ENCODE measurements around the gene DHRS13. TPM values are rescaled to one million over a fixed set of nuclear protein-coding genes. Genes with fewer than 3 reads are reported as not detected.

Gene DHRS13
- total RNA-seq, 1 experiment from 2014 or later, result 28.5 TPM

DNA sequence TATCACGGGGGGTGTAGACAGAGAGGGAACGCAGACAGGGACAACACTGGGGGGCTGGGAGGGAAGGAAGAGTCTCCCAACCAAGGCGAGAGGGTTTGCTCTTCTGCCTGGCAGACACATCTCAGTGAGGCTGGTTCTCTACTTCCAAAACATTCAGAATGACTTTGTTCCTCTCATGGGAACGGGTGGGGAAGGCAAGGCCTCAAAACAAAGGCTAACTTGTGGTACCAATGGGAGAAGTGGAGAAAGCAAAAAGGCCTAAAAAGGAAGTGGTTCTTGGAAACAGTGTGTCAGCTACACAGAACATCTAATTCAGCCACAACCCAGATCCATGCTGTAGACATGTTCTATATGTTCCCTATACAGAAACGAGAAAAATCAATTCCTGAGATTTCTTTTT lies 12.9 kb downstream of the DHRS13 start:
- Mint-ChIP-seq H3K27ac (no peak overlapping the region), H3K27me3 (ENCODE audit: low read depth) (no peaks in the 10 kb centered on the region), H3K4me1 (peaks cover 8% of the 10 kb centered on the region), H3K4me3 (no peak overlapping the region), H3K36me3 (peaks cover 8% of the 10 kb centered on the region), H3K9me3 (no peaks in the 10 kb centered on the region)
- ChIA-PET CTCF (interaction anchor here (1.4 kb wide), 1 partner anchor 227 kb away, joined by 8 read pairs; no protein-coding TSS in a partner anchor), POLR2A (interaction anchor here (0.7 kb wide), 1 partner anchor 15 kb away, joined by 4 read pairs; no protein-coding TSS in a partner anchor)
- DNase-seq (ENCODE audit: low spot score) (no peak), ATAC-seq (no peak)
- TF ChIP-seq NFATC4 (CRISPR knock-in tag; IDR thresholded peaks at IDR 0.05), result no peak
- TF ChIP-seq, protein P1, sequence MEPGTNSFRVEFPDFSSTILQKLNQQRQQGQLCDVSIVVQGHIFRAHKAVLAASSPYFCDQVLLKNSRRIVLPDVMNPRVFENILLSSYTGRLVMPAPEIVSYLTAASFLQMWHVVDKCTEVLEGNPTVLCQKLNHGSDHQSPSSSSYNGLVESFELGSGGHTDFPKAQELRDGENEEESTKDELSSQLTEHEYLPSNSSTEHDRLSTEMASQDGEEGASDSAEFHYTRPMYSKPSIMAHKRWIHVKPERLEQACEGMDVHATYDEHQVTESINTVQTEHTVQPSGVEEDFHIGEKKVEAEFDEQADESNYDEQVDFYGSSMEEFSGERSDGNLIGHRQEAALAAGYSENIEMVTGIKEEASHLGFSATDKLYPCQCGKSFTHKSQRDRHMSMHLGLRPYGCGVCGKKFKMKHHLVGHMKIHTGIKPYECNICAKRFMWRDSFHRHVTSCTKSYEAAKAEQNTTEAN (CRISPR knock-in tag; IDR thresholded peaks at IDR 0.05), result no peak
- TF ChIP-seq, protein P2, sequence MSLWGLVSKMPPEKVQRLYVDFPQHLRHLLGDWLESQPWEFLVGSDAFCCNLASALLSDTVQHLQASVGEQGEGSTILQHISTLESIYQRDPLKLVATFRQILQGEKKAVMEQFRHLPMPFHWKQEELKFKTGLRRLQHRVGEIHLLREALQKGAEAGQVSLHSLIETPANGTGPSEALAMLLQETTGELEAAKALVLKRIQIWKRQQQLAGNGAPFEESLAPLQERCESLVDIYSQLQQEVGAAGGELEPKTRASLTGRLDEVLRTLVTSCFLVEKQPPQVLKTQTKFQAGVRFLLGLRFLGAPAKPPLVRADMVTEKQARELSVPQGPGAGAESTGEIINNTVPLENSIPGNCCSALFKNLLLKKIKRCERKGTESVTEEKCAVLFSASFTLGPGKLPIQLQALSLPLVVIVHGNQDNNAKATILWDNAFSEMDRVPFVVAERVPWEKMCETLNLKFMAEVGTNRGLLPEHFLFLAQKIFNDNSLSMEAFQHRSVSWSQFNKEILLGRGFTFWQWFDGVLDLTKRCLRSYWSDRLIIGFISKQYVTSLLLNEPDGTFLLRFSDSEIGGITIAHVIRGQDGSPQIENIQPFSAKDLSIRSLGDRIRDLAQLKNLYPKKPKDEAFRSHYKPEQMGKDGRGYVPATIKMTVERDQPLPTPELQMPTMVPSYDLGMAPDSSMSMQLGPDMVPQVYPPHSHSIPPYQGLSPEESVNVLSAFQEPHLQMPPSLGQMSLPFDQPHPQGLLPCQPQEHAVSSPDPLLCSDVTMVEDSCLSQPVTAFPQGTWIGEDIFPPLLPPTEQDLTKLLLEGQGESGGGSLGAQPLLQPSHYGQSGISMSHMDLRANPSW (CRISPR knock-in tag; conservative IDR thresholded peaks at IDR 0.05; ENCODE audit: low read depth), result no peak
- TF ChIP-seq EMX1 (CRISPR knock-in tag; IDR thresholded peaks at IDR 0.05), result no peak
- TF ChIP-seq KAT7 (CRISPR knock-in tag; IDR thresholded peaks at IDR 0.05; ENCODE audit: borderline replicate concordance), result no peak
- TF ChIP-seq, protein P3, sequence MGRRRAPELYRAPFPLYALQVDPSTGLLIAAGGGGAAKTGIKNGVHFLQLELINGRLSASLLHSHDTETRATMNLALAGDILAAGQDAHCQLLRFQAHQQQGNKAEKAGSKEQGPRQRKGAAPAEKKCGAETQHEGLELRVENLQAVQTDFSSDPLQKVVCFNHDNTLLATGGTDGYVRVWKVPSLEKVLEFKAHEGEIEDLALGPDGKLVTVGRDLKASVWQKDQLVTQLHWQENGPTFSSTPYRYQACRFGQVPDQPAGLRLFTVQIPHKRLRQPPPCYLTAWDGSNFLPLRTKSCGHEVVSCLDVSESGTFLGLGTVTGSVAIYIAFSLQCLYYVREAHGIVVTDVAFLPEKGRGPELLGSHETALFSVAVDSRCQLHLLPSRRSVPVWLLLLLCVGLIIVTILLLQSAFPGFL (CRISPR knock-in tag; IDR thresholded peaks at IDR 0.05; ENCODE audit: borderline replicate concordance), result no peak
- TF ChIP-seq, protein P4, sequence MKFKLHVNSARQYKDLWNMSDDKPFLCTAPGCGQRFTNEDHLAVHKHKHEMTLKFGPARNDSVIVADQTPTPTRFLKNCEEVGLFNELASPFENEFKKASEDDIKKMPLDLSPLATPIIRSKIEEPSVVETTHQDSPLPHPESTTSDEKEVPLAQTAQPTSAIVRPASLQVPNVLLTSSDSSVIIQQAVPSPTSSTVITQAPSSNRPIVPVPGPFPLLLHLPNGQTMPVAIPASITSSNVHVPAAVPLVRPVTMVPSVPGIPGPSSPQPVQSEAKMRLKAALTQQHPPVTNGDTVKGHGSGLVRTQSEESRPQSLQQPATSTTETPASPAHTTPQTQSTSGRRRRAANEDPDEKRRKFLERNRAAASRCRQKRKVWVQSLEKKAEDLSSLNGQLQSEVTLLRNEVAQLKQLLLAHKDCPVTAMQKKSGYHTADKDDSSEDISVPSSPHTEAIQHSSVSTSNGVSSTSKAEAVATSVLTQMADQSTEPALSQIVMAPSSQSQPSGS (CRISPR knock-in tag; IDR thresholded peaks at IDR 0.05; ENCODE audit: borderline replicate concordance, low read depth), result no peak
- TF ChIP-seq, protein P5, sequence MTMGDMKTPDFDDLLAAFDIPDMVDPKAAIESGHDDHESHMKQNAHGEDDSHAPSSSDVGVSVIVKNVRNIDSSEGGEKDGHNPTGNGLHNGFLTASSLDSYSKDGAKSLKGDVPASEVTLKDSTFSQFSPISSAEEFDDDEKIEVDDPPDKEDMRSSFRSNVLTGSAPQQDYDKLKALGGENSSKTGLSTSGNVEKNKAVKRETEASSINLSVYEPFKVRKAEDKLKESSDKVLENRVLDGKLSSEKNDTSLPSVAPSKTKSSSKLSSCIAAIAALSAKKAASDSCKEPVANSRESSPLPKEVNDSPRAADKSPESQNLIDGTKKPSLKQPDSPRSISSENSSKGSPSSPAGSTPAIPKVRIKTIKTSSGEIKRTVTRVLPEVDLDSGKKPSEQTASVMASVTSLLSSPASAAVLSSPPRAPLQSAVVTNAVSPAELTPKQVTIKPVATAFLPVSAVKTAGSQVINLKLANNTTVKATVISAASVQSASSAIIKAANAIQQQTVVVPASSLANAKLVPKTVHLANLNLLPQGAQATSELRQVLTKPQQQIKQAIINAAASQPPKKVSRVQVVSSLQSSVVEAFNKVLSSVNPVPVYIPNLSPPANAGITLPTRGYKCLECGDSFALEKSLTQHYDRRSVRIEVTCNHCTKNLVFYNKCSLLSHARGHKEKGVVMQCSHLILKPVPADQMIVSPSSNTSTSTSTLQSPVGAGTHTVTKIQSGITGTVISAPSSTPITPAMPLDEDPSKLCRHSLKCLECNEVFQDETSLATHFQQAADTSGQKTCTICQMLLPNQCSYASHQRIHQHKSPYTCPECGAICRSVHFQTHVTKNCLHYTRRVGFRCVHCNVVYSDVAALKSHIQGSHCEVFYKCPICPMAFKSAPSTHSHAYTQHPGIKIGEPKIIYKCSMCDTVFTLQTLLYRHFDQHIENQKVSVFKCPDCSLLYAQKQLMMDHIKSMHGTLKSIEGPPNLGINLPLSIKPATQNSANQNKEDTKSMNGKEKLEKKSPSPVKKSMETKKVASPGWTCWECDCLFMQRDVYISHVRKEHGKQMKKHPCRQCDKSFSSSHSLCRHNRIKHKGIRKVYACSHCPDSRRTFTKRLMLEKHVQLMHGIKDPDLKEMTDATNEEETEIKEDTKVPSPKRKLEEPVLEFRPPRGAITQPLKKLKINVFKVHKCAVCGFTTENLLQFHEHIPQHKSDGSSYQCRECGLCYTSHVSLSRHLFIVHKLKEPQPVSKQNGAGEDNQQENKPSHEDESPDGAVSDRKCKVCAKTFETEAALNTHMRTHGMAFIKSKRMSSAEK (CRISPR knock-in tag; IDR thresholded peaks at IDR 0.05; ENCODE audit: borderline replicate concordance), result no peak
- TF ChIP-seq ZNF423 (CRISPR knock-in tag; IDR thresholded peaks at IDR 0.05), result no peak
- TF ChIP-seq ZNF416 (CRISPR knock-in tag; IDR thresholded peaks at IDR 0.05), result no peak

DNA sequence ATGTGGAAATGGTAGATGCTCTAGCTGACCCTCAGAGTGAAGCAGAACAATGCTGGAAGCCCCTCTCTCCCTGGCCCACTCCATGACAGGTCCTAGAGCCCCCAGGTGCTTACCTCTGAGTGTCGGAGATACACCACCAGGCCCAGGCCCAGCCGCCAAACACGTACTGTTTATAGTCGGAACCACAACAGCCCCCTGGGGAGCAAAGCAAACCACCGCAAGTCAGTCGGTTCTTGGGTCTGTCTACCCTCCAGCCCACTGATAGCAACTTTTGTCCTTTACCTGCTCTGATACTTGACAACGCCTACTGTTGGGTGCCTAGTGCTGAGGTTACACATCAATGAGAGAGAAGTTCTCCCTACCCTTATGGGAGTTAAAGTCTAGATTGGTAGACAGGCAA lies 14.0 kb downstream of the DHRS13 start:
- Mint-ChIP-seq H3K4me1 (peaks cover 13% of the 10 kb centered on the region), H3K27me3 (ENCODE audit: low read depth) (no peaks in the 10 kb centered on the region), H3K4me3 (no peak overlapping the region), H3K9me3 (no peaks in the 10 kb centered on the region), H3K36me3 (peaks cover 8% of the 10 kb centered on the region), H3K27ac (no peak overlapping the region)
- ChIA-PET POLR2A (interaction anchor here (0.6 kb wide), 1 partner anchor 1723 kb away, joined by 3 read pairs; no protein-coding TSS in a partner anchor), CTCF (interaction anchor here (1.0 kb wide), 1 partner anchor 13 kb away, joined by 3 read pairs; no protein-coding TSS in a partner anchor)
- DNase-seq (ENCODE audit: low spot score) (no peak), ATAC-seq (no peak)
- TF ChIP-seq, protein P6, sequence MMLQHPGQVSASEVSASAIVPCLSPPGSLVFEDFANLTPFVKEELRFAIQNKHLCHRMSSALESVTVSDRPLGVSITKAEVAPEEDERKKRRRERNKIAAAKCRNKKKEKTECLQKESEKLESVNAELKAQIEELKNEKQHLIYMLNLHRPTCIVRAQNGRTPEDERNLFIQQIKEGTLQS (CRISPR knock-in tag; conservative IDR thresholded peaks at IDR 0.05), result no peak
- no peak for TF ChIP-seq JUN (CRISPR knock-in tag; IDR thresholded peaks at IDR 0.05)
- no peak for TF ChIP-seq PRRX2 (CRISPR knock-in tag; IDR thresholded peaks at IDR 0.05)
- TF ChIP-seq IRF2 (CRISPR knock-in tag; IDR thresholded peaks at IDR 0.05; ENCODE audit: borderline replicate concordance, low read depth), result no peak
- TF ChIP-seq, protein P7, sequence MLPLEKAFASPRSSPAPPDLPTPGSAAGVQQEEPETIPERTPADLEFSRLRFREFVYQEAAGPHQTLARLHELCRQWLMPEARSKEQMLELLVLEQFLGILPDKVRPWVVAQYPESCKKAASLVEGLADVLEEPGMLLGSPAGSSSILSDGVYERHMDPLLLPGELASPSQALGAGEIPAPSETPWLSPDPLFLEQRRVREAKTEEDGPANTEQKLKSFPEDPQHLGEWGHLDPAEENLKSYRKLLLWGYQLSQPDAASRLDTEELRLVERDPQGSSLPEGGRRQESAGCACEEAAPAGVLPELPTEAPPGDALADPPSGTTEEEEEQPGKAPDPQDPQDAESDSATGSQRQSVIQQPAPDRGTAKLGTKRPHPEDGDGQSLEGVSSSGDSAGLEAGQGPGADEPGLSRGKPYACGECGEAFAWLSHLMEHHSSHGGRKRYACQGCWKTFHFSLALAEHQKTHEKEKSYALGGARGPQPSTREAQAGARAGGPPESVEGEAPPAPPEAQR (CRISPR knock-in tag; IDR thresholded peaks at IDR 0.05), result no peak
- no peak for TF ChIP-seq ATF1 (CRISPR knock-in tag; IDR thresholded peaks at IDR 0.05)
- TF ChIP-seq, protein P4 (CRISPR knock-in tag; IDR thresholded peaks at IDR 0.05; ENCODE audit: borderline replicate concordance, low read depth), result no peak
- TF ChIP-seq NFATC4 (CRISPR knock-in tag; IDR thresholded peaks at IDR 0.05), result no peak
- no peak for TF ChIP-seq TEAD1 (CRISPR knock-in tag; IDR thresholded peaks at IDR 0.05)
- TF ChIP-seq TP53 (CRISPR knock-in tag; IDR thresholded peaks at IDR 0.05), result no peak
- TF ChIP-seq, protein P8, sequence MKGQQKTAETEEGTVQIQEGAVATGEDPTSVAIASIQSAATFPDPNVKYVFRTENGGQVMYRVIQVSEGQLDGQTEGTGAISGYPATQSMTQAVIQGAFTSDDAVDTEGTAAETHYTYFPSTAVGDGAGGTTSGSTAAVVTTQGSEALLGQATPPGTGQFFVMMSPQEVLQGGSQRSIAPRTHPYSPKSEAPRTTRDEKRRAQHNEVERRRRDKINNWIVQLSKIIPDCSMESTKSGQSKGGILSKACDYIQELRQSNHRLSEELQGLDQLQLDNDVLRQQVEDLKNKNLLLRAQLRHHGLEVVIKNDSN (CRISPR knock-in tag; IDR thresholded peaks at IDR 0.05), result no peak
- no peak for TF ChIP-seq CBFB (CRISPR knock-in tag; IDR thresholded peaks at IDR 0.05; ENCODE audit: low read depth)
